H1 (cell line): ENCODE data around the gene COL25A1. TPM values are rescaled to one million over a fixed set of nuclear protein-coding genes. Genes with fewer than 3 reads are reported as not detected.

ENCODE experiments used
- CTCF ChIA-PET: fragments of 300-600 bp; sonication (Branson Sonifier 250); formaldehyde crosslinking; loops from one replicate; lab custom pipeline; 2021; ENCODE audit not compliant: partially characterized antibody; lab: Charles Lee
- POLR2A ChIA-PET: fragments of 300-600 bp; sonication (Branson Sonifier 250); formaldehyde crosslinking; loops from one replicate; lab custom pipeline; 2021; ENCODE audit warnings: inconsistent platforms; ENCODE audit not compliant: partially characterized antibody; lab: Charles Lee
- DNase-seq, 2 experiments: peaks; one replicate each; pipeline versions ENCODE4 v3.0.0 to v3.0.0-alpha.2; 2010 to 2022; ENCODE audit warnings: low spot score in 2 of 2, low read depth in 1 of 2, mixed read lengths in 1 of 2
- FAIRE-seq: peaks from 2 replicates; lab custom pipeline; 2011; peaks lifted over from hg19 to GRCh38; lab: Jason Lieb, UNC
- H2AFZ ChIP-seq: 2 replicates; pipeline ENCODE4 v1.8.1; 2012; ENCODE audit warnings: low read length, inconsistent platforms
- H2AK5ac ChIP-seq: 2 replicates; pipeline ENCODE4 v1.6.1; 2013; ENCODE audit warnings: low read depth, low read length
- H2BK120ac ChIP-seq: replicated peaks from 2 replicates; pipeline ENCODE3; 2013; ENCODE audit warnings: low read depth, low read length, inconsistent platforms
- H2BK12ac ChIP-seq: 2 replicates; pipeline ENCODE4 v1.6.1; 2013; ENCODE audit warnings: low read depth, low read length
- H2BK15ac ChIP-seq: 2 replicates; pipeline ENCODE4 v1.6.1; 2013; ENCODE audit warnings: low read length
- H2BK20ac ChIP-seq: 2 replicates; pipeline ENCODE4 v1.6.1; 2013; ENCODE audit warnings: low read length
- H2BK5ac ChIP-seq: 2 replicates; pipeline ENCODE4 v1.6.1; 2013; ENCODE audit warnings: low read depth, low read length
- H3K14ac ChIP-seq: 2 replicates; pipeline ENCODE4 v1.6.1; 2013; ENCODE audit warnings: inconsistent platforms; ENCODE audit not compliant: insufficient read length
- H3K18ac ChIP-seq: 2 replicates; pipeline ENCODE4 v1.6.1; 2013; ENCODE audit warnings: low read length; ENCODE audit errors: extremely low read depth
- H3K23ac ChIP-seq: 2 replicates; pipeline ENCODE4 v1.6.1; 2013; ENCODE audit warnings: inconsistent platforms; ENCODE audit not compliant: insufficient read length
- H3K23me2 ChIP-seq: 2 replicates; pipeline ENCODE4 v1.6.1; 2013; ENCODE audit warnings: low read depth, low read length
- H3K27ac ChIP-seq: 2 replicates; pipeline ENCODE4 v1.6.1; 2011; ENCODE audit warnings: low read depth, low read length, inconsistent platforms
- H3K27me3 ChIP-seq, 4 experiments: replicated peaks in 1 of 4; 1 replicate in 1 of 4; 2 replicates in 3 of 4; pipeline versions ENCODE4 v1.6.1 to v1.8.1; 2011 to 2013; ENCODE audit warnings: low read length in 3 of 4, mild to moderate bottlenecking in 3 of 4, inconsistent platforms in 2 of 4, mixed read lengths in 2 of 4, moderate library complexity in 1 of 4; ENCODE audit not compliant: control insufficient read depth in 3 of 4, insufficient read depth in 3 of 4; ENCODE audit errors: extremely low read depth in 1 of 4
- H3K36me3 ChIP-seq, 4 experiments: 2 replicates each; pipeline versions ENCODE4 v1.6.1 to v1.8.1; 2011 to 2013; ENCODE audit warnings: mild to moderate bottlenecking in 4 of 4, low read length in 3 of 4, moderate library complexity in 2 of 4, control low read depth in 1 of 4, inconsistent platforms in 1 of 4; ENCODE audit not compliant: insufficient read depth in 4 of 4, control insufficient read depth in 2 of 4
- H3K4ac ChIP-seq: replicated peaks from 2 replicates; pipeline ENCODE3; 2013; ENCODE audit warnings: low read length, low read depth, mixed read lengths, inconsistent platforms; ENCODE audit not compliant: insufficient read length
- H3K4me1 ChIP-seq, 4 experiments: replicated peaks in 1 of 4; 1 replicate in 1 of 4; 2 replicates in 3 of 4; pipeline versions ENCODE4 v1.6.1 to v1.8.1; 2011 to 2013; ENCODE audit warnings: low read length in 3 of 4, inconsistent platforms in 2 of 4, mixed read lengths in 1 of 4; ENCODE audit not compliant: insufficient read depth in 4 of 4, control insufficient read depth in 3 of 4
- H3K4me2 ChIP-seq, 2 experiments: 2 replicates each; pipeline versions ENCODE4 v1.6.1 to v1.8.1; 2011 to 2013; ENCODE audit warnings: low read depth in 2 of 2, low read length in 2 of 2, control low read depth in 1 of 2, inconsistent platforms in 1 of 2, mild to moderate bottlenecking in 1 of 2; ENCODE audit not compliant: insufficient read depth in 1 of 2
- H3K4me3 ChIP-seq, 4 experiments: fragments of 200-600, 300-600 bp in 1 of 4; sonication (generic), shearing (Covaris generic), sonication (Bioruptor Twin) in 1 of 4; 2 replicates each; pipeline versions ENCODE4 v1.5.1 to v1.8.1; 2011 to 2016; ENCODE audit warnings: low read length in 4 of 4, low read depth in 3 of 4, control low read depth in 2 of 4, inconsistent platforms in 2 of 4, mild to moderate bottlenecking in 2 of 4, mixed read lengths in 1 of 4, moderate library complexity in 1 of 4; ENCODE audit not compliant: insufficient read depth in 2 of 4; ENCODE audit errors: extremely low read depth in 1 of 4
- H3K56ac ChIP-seq: replicated peaks from 2 replicates; pipeline ENCODE3; 2013; ENCODE audit warnings: low read depth, mild to moderate bottlenecking, mixed read lengths, low read length, inconsistent platforms; ENCODE audit not compliant: insufficient read length
- H3K79me1 ChIP-seq: 2 replicates; pipeline ENCODE4 v1.6.1; 2013; ENCODE audit warnings: low read depth, low read length, control low read depth
- H3K79me2 ChIP-seq, 2 experiments: 2 replicates each; pipeline versions ENCODE4 v1.6.1 to v1.8.1; 2012 to 2013; ENCODE audit warnings: low read length in 2 of 2, mild to moderate bottlenecking in 2 of 2, inconsistent platforms in 1 of 2; ENCODE audit not compliant: insufficient read depth in 2 of 2, control insufficient read depth in 1 of 2
- H3K9ac ChIP-seq, 4 experiments: replicated peaks in 1 of 4; 1 replicate in 1 of 4; 2 replicates in 3 of 4; pipeline versions ENCODE4 v1.6.1 to v1.8.1; 2011 to 2013; ENCODE audit warnings: low read depth in 3 of 4, low read length in 3 of 4, control low read depth in 2 of 4, mild to moderate bottlenecking in 2 of 4, moderate library complexity in 2 of 4, inconsistent platforms in 1 of 4; ENCODE audit errors: extremely low read depth in 1 of 4
- H3K9me3 ChIP-seq, 2 experiments: 2 replicates each; pipeline versions ENCODE4 v1.6.1 to v1.8.1; 2012 to 2013; ENCODE audit warnings: mild to moderate bottlenecking in 2 of 2, moderate library complexity in 2 of 2, control low read depth in 1 of 2, inconsistent platforms in 1 of 2, low read depth in 1 of 2, low read length in 1 of 2, mixed read lengths in 1 of 2; ENCODE audit not compliant: insufficient read depth in 2 of 2
- H4K20me1 ChIP-seq, 2 experiments: replicated peaks in 1 of 2; 2 replicates each; pipeline versions ENCODE3 to v1.8.1; 2011 to 2013; ENCODE audit warnings: inconsistent platforms in 2 of 2, low read length in 2 of 2, mild to moderate bottlenecking in 1 of 2; ENCODE audit not compliant: insufficient read depth in 2 of 2, control insufficient read depth in 1 of 2
- H4K5ac ChIP-seq: 2 replicates; pipeline ENCODE4 v1.6.1; 2013; ENCODE audit warnings: low read length, low read depth, mixed read lengths, inconsistent platforms; ENCODE audit not compliant: insufficient read length
- H4K8ac ChIP-seq: 2 replicates; pipeline ENCODE4 v1.8.0; 2013; ENCODE audit warnings: mild to moderate bottlenecking, moderate library complexity, low read length, inconsistent platforms; ENCODE audit not compliant: insufficient read depth; ENCODE audit errors: extremely low read depth
- H4K91ac ChIP-seq: replicated peaks from 2 replicates; pipeline ENCODE3; 2013; ENCODE audit warnings: low read length, mixed read lengths, inconsistent platforms; ENCODE audit not compliant: insufficient read length
- CHD1 ChIP-seq: IDR thresholded peaks from 2 replicates; pipeline ENCODE4 v1.6.1; 2012; ENCODE audit warnings: low read depth, low read length, improper control_type of control experiment
- WGBS, 2 experiments: shearing (Covaris generic) in 1 of 2; methylation state at CpG; one replicate each; pipeline versions ENCODE4 v1.1.6 to v1.1.7; 2013 to 2015; ENCODE audit warnings: low lambda C conversion rate in 2 of 2, mixed read lengths in 2 of 2, inconsistent platforms in 1 of 2, low coverage in 1 of 2, missing lambda C conversion rate in 1 of 2; ENCODE audit not compliant: insufficient replicate concordance in 2 of 2, insufficient coverage in 1 of 2, insufficient read length in 1 of 2; ENCODE audit errors: extremely low coverage in 1 of 2, missing lambda C conversion rate in 1 of 2; 5-methylcytosine and 5-hydroxymethylcytosine counted together
- polyA plus RNA-seq, 7 experiments: library from polyadenylated mRNA; depleted of rRNA in 3 of 7; stranded (reverse) in 5 of 7; unstranded in 2 of 7; fragments of >200 nt in 5 of 7; fragments of 200-250 nt in 2 of 7; gene quantifications; 1 replicate in 5 of 7; 2 replicates in 1 of 7; 4 replicates in 1 of 7; pipeline versions ENCODE4 v1.2.1 to v1.2.3, GENCODE V29; 2011 to 2013; ENCODE audit warnings: missing spikeins in 2 of 7, mixed read lengths in 2 of 7
- total RNA-seq: library from RNA; stranded (reverse); fragmentation: NEBNext Ultra II Directional; extraction: Animal tissue kit (Norgen Biotek cat#: 25700); gene quantifications from 2 replicates; pipeline ENCODE4 v1.2.1, GENCODE V29; 2021

COL25A1 gene
- total and polyA plus RNA-seq, 2 of the 8 experiments (the other 6 are each of a cell fraction or from before 2014, with no cell fraction given) = 1.1 to 8.3 TPM

GRCh38 chr4:109012286-109012880 is 290.1 kb downstream of the COL25A1 start:
- Histone ChIP-seq H3K27ac (no peak overlapping the region), H3K4me1 (peaks cover 0 to 7% (median 3%) of the 10 kb centered on the region in 4 experiments; a peak in 2 of 7 replicates), H4K91ac (no peak overlapping the region), H2BK15ac (no peak overlapping the region), H3K23ac (no peak overlapping the region), H2AK5ac (no peak overlapping the region), H3K9ac (no peak overlapping the region), H3K9me3 (peaks cover 0 to 9% of the 10 kb centered on the region in 2 experiments; a peak in 1 of 4 replicates), H3K18ac (no peak overlapping the region), H3K14ac (no peak overlapping the region), H2BK20ac (no peak overlapping the region), H2AFZ (no peak overlapping the region), H4K8ac (no peak overlapping the region), H3K4me3 (no peak overlapping the region), H3K36me3 (no peaks in the 10 kb centered on the region), H3K79me2 (no peaks in the 10 kb centered on the region), H3K23me2 (no peaks in the 10 kb centered on the region; the same call in 1 of the 2 replicates), H2BK5ac (no peak overlapping the region), H3K56ac (no peak overlapping the region), H4K20me1 (no peaks in the 10 kb centered on the region), H4K5ac (no peak overlapping the region), H3K4me2 (no peak overlapping the region), H3K4ac (no peak overlapping the region), H3K27me3 (no peaks in the 10 kb centered on the region), H2BK12ac (no peak overlapping the region), H3K79me1 (no peaks in the 10 kb centered on the region), H2BK120ac (no peak overlapping the region)
- DNase-seq (no peak), FAIRE-seq (no peak)
- POLR2A ChIA-PET = no interaction called here
- no peak for TF ChIP-seq CHD1
- WGBS, 2 experiments = 98% methylated on average over 37 of the region's 37 CpGs; no CpG with 5 or more reads in 1 of the 2 experiments
- CTCF ChIA-PET = no interaction called here
